OCI-M2 (cell line): ENCODE measurements around the gene PLPPR5.

ENCODE experiments used
- DNase-seq: peaks from one replicate; lab custom pipeline; 2025; ENCODE audit not compliant: unreplicated experiment; lab: John Stamatoyannopoulos, UW

The PLPPR5 gene

GRCh38 chr1:98860329-98860728 lies 144.3 kb downstream of the PLPPR5 start:
- no peak for DNase-seq

DNA sequence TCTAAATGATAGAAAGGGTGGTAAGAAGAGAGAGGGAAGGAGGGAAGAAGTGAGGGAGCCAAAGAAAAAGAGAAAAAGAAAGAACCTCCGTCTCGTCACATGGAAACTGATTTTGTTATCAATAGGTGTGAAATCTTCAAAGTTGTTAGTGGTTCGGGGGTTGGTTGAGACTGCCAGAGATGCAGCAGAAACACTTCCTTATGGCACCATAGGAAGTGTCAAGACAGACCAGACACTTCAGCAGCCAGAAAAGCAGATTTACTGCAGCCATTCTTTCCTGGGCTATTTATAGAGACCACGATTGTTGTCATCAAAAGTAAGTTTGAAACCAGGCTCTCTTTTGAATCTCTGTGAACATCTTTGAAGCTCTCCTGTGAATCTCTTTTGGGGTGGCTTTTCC lies 150.5 kb downstream of the PLPPR5 start:
- DNase-seq = no peak

DNA sequence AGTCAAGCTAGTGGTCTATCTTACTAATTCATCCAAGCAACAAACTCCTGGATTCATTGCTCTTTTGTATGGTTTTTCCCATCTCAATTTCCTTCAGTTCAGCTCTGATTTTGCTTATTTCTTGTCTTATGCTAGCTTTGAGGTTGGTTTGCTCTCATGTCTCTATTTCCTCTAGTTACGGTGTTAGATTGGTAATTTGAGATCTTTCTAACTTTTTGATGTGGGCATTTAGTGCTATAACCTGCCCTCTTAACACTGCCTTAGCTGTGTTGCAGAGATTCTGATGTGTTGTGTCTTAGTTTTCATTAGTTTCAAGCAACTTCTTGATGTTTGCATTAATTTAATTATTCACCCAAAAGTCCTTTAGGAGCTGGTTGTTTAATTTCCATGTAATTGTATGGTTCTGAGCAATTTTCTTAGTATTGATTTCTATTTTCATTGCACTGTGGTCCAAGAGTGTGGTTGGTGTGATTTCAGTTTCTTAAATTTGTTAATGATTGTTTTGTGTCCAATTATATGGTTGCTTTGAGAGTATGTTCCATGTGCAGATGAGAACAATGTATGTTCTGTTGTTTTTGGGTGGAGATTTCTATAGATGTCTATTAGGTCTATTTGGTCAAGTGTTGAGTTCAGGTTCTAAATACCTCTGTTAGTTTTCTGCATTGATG lies 154.6 kb downstream of the PLPPR5 start:
- no peak for DNase-seq

DNA sequence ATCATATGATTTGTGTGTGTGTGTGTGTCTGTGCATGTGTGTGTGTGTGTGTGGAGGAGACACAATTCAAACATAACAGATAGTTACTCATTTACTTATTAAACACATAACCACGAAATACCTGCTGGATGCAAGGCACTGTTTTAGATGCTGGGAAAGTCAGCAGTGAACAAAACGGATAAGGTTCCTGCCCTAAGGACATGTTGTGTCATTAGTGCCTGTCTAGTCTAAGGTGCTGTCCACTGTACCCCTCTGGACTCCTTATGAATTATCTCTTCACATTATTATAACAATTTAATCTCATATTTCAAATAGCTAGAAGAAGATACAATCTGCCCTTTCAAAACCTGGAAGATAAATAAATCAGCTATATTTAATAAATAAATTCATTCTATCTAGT lies 162.4 kb downstream of the PLPPR5 start:
- DNase-seq = no peak
